ENCODE data around the gene KIAA0930.

The KIAA0930 gene

DNA sequence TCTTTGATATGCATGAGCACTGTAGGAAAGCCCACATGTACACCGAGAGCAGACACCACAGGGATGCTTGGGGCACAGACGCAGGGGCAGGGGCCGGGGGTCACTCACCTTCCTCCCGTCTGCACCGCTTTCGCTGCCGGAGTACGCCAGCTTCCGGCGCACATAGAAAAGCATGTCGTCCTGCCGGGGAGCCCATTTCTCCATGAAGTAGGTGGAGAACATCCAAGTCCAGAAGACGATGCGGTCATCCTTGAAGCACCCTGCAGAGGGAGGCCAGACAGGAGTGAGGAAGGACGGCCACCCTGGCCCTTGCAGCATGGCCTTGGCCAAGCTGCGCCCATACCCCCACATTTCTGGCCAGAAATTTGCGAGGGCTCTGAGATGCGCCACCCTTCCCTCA, 28.8 kb downstream of the KIAA0930 start:
- TF ChIP-seq, protein P1, sequence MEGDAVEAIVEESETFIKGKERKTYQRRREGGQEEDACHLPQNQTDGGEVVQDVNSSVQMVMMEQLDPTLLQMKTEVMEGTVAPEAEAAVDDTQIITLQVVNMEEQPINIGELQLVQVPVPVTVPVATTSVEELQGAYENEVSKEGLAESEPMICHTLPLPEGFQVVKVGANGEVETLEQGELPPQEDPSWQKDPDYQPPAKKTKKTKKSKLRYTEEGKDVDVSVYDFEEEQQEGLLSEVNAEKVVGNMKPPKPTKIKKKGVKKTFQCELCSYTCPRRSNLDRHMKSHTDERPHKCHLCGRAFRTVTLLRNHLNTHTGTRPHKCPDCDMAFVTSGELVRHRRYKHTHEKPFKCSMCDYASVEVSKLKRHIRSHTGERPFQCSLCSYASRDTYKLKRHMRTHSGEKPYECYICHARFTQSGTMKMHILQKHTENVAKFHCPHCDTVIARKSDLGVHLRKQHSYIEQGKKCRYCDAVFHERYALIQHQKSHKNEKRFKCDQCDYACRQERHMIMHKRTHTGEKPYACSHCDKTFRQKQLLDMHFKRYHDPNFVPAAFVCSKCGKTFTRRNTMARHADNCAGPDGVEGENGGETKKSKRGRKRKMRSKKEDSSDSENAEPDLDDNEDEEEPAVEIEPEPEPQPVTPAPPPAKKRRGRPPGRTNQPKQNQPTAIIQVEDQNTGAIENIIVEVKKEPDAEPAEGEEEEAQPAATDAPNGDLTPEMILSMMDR (conservative IDR thresholded peaks at IDR 0.05; ENCODE audit: low read depth, low read length) = no peak
- peak overlapping the region; percentile 49 for H3K4me3 ChIP-seq (ENCODE audit: low read depth, low read length)
- DNase-seq (ENCODE audit: low read depth) = no peak

DNA sequence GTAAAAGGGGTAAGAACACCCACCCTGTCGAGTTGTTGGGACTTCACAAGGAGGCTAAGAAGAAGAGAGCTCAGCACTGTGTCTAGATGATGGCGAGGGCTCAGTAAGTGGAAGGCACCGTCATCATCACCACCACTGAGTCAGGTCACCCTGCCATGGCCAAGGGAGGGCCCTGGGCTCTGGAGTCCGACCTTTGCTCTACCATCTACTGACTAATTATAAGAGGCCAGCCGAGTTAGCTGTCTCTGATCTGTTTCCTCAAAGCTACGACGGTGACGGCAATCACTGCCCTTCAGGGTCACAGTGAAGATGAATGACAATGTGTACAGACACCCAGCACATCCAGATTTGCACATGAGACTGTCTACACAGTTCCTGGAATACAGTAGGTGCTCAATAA, 29.3 kb downstream of the KIAA0930 start:
- no peak for DNase-seq (ENCODE audit: low read depth)
- TF ChIP-seq, protein P1 (conservative IDR thresholded peaks at IDR 0.05; ENCODE audit: low read depth, low read length) = no peak
- H3K4me3 ChIP-seq (ENCODE audit: low read depth, low read length) = no peak overlapping the region

DNA sequence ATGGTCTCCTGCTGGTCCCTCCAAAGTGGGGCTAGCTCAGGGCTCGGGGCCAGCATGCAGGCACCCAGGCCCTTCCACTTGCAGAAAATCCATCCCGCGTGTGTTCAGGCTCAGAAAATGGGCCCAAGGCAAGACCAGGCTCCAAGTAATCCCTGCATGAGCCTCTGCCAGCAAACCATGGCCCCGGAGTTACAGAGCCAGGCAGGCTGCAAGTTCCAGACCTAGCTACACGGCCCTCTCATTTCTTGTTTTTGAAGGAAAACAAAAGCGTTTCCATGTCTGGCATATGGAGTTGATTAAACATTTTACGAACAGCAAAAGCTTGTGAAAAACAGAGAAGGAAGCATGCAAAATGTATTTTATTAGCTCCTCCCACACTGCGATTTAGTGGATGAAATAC, 29.7 kb downstream of the KIAA0930 start:
- no peak for DNase-seq (ENCODE audit: low read depth)
- TF ChIP-seq, protein P1 (conservative IDR thresholded peaks at IDR 0.05; ENCODE audit: low read depth, low read length) = no peak
- no peak overlapping the region for H3K4me3 ChIP-seq (ENCODE audit: low read depth, low read length)

DNA sequence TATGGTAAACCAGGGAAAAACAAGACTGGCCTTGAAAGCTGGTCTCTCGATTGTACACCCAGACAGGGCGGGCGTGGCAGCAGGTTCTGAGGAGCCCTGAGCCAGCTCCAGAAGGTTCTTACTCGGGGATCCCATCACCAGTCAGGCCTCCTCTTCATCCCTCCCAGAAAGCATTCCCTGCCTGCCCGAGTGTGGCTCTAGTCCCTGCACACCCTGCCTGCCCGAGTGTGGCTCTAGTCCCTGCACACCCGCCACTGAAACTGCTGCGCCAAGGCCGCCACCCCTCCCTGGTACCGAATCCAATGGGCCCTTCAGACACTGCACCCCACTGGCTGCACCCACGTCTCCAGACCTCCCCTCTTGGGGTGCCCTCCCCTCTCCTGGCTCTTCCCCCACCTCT, 30.1 kb downstream of the KIAA0930 start:
- TF ChIP-seq, protein P1 (conservative IDR thresholded peaks at IDR 0.05; ENCODE audit: low read depth, low read length) = no peak
- no peak overlapping the region for H3K4me3 ChIP-seq (ENCODE audit: low read depth, low read length)
- no peak for DNase-seq (ENCODE audit: low read depth)

DNA sequence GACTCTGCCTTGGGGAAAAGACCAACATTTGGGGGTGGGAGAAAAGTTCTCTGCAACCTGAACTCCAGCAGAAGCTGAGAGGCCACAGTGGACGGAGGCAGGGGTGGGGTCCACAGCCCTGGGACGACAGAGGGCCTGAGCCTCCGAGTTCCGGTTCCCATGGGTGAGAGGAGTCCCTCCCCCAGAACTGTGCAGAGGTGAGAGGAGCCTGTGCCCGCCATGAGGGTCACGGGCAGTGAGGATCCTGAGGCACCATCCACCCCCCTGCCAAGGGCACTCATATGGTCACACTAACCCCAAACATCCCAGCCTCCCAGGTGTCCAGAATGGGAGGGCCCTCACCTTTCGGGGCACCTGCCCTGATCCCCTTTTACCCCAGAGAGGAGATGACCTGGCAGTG, 30.5 kb downstream of the KIAA0930 start:
- no peak for DNase-seq (ENCODE audit: low read depth)
- H3K4me3 ChIP-seq (ENCODE audit: low read depth, low read length) = no peak overlapping the region
- TF ChIP-seq, protein P1 (conservative IDR thresholded peaks at IDR 0.05; ENCODE audit: low read depth, low read length) = no peak

DNA sequence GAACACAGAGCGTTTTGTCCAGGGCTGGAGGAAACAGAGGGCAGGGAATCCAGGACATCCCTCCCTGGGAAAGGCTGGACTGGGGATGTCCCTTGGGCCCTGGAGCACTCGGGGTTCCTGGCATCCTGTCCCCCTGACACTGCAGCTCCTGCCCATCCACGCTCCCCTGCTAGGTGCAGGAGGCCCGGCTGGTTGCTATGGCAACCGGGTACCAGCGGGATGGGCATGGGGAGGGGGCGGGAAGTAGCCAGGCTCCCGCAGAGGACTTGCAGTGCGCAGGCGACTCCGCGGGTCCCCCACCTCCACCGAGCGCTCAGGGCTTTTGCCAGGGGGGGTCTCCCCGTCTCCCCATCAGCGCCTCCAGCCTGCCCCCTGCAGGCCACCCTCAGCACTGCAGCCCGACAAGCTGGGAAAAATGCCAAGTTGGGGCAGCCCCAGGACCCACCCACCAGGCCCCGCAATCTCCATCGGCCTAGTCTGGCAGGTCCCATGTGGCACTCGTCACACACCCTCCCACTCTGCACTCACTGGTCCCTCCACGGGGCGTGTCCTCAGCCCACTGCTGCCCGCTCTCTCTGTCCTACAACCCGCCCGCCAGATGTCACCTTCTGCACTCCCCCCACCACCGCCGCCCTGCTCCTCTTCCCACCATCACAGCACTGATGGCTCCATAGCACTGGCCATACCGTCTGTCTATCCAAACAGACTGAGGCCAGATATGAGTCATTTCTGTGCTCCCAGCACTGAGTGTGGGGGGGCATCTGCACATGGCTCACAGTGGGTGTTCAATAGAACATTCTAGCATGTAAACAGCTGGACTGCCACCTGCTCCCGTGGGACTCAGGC, 31.5 kb downstream of the KIAA0930 start:
- DNase-seq (ENCODE audit: low read depth) = peak; percentile 89
- no peak overlapping the region for H3K4me3 ChIP-seq (ENCODE audit: low read depth, low read length)
- TF ChIP-seq, protein P1 (conservative IDR thresholded peaks at IDR 0.05; ENCODE audit: low read depth, low read length) = peak; percentile 84

DNA sequence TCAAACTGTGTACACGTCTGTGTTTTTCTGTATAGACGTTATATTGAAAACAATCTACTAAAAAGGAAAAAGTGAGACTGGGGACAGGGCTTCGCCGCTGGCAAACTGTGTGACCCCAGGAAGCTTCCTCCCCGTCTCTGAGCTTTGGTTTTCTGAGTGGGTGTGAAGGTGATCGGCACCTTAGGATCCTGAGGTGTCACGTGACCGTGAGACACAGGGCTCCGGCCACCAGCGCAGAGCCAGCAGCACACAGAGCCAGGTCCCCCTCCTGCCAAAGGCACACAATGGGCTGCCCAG, 32.0 kb downstream of the KIAA0930 start:
- no peak for DNase-seq (ENCODE audit: low read depth)
- no peak overlapping the region for H3K4me3 ChIP-seq (ENCODE audit: low read depth, low read length)
- TF ChIP-seq, protein P1 (conservative IDR thresholded peaks at IDR 0.05; ENCODE audit: low read depth, low read length) = no peak

Data from choroid plexus epithelial cell (primary cell).